Common myeloid progenitor, CD34-positive (primary cell): Measurements from ENCODE around the gene PRH1.

Experiments used
- CTCF ChIA-PET: fragments of 350-600 bp; sonication (Branson Sonifier 250); formaldehyde crosslinking; loops from one replicate; lab custom pipeline; 2021; ENCODE audit warnings: antibody characterized with exemption; lab: Charles Lee
- POLR2A ChIA-PET: fragments of 350-600 bp; sonication (Branson Sonifier 250); formaldehyde crosslinking; loops from one replicate; lab custom pipeline; 2021; ENCODE audit warnings: antibody characterized with exemption; lab: Charles Lee
- DNase-seq, 3 donors: peaks; one replicate each; pipeline versions ENCODE4 v3.0.0 to v3.0.0-alpha.2; 2013
- H3K27ac ChIP-seq, 2 experiments: 1 replicate in 1 of 2; 2 replicates in 1 of 2; pipeline ENCODE4 v1.7.0; 2013; ENCODE audit warnings: inconsistent platforms in 2 of 2, low read length in 2 of 2, mild to moderate bottlenecking in 2 of 2, low read depth in 1 of 2, moderate library complexity in 1 of 2; ENCODE audit not compliant: severe bottlenecking in 2 of 2, insufficient read depth in 1 of 2, poor library complexity in 1 of 2
- H3K27me3 ChIP-seq, 5 experiments: replicated peaks in 2 of 5; 1 replicate in 3 of 5; 2 replicates in 2 of 5; pipeline versions ENCODE4 v1.6.1 to v1.7.0; 2013; ENCODE audit warnings: low read length in 4 of 5, mild to moderate bottlenecking in 2 of 5, moderate library complexity in 2 of 5, inconsistent platforms in 1 of 5; ENCODE audit not compliant: insufficient read depth in 5 of 5, control insufficient read depth in 4 of 5
- H3K36me3 ChIP-seq, 4 experiments: 1 replicate in 2 of 4; 2 replicates in 2 of 4; pipeline versions ENCODE4 v1.6.1 to v1.7.0; 2013; ENCODE audit warnings: low read length in 3 of 4, control low read depth in 1 of 4, mild to moderate bottlenecking in 1 of 4; ENCODE audit not compliant: control insufficient read depth in 4 of 4, insufficient read depth in 4 of 4
- H3K4me1 ChIP-seq, 4 experiments: 1 replicate in 3 of 4; 2 replicates in 1 of 4; pipeline versions ENCODE4 v1.6.1 to v1.7.1; 2013; ENCODE audit warnings: low read length in 3 of 4, mild to moderate bottlenecking in 3 of 4, control low read depth in 1 of 4, inconsistent platforms in 1 of 4, moderate library complexity in 1 of 4; ENCODE audit not compliant: control insufficient read depth in 4 of 4, insufficient read depth in 4 of 4; ENCODE audit errors: control extremely low read depth in 1 of 4
- H3K4me3 ChIP-seq, 7 experiments: 1 replicate in 4 of 7; 2 replicates in 3 of 7; pipeline versions ENCODE4 v1.5.1 to v1.7.0; 2013; ENCODE audit warnings: mild to moderate bottlenecking in 7 of 7, low read length in 6 of 7, moderate library complexity in 6 of 7, inconsistent platforms in 2 of 7, low read depth in 2 of 7, control low read depth in 1 of 7; ENCODE audit not compliant: insufficient read depth in 4 of 7, control insufficient read depth in 1 of 7; ENCODE audit errors: extremely low read depth in 1 of 7
- H3K9me3 ChIP-seq, 5 experiments: 1 replicate in 4 of 5; 2 replicates in 1 of 5; pipeline versions ENCODE4 v1.6.1 to v1.7.1; 2013; ENCODE audit warnings: low read length in 4 of 5, mild to moderate bottlenecking in 2 of 5, inconsistent platforms in 1 of 5, low read depth in 1 of 5, moderate library complexity in 1 of 5; ENCODE audit not compliant: control insufficient read depth in 4 of 5, insufficient read depth in 2 of 5; ENCODE audit errors: control extremely low read depth in 1 of 5
- WGBS: methylation state at CpG from one replicate; pipeline ENCODE4 v1.1.5; 2013; ENCODE audit not compliant: insufficient coverage; 5-methylcytosine and 5-hydroxymethylcytosine counted together

The PRH1 gene

GRCh38 chr12:10847744-10848143 lies 36.3 kb downstream of the PRH1 start:
- Histone ChIP-seq H3K27me3 (no peaks in the 10 kb centered on the region), H3K27ac (no peak overlapping the region), H3K4me3 (no peak overlapping the region), H3K9me3 (peaks cover 0 to 3% (median 0%) of the 10 kb centered on the region in 5 experiments), H3K4me1 (peaks cover 0 to 10% (median 0%) of the 10 kb centered on the region in 4 experiments), H3K36me3 (peaks cover 0 to 9% (median 2%) of the 10 kb centered on the region in 4 experiments)
- 50% methylated on average over 2 of the region's 2 CpGs for WGBS
- ChIA-PET POLR2A (interaction anchor here (0.6 kb wide), 1 partner anchor 58 kb away, joined by 3 read pairs; no protein-coding TSS in a partner anchor), CTCF (no interaction called here)
- DNase-seq = no peak

DNA sequence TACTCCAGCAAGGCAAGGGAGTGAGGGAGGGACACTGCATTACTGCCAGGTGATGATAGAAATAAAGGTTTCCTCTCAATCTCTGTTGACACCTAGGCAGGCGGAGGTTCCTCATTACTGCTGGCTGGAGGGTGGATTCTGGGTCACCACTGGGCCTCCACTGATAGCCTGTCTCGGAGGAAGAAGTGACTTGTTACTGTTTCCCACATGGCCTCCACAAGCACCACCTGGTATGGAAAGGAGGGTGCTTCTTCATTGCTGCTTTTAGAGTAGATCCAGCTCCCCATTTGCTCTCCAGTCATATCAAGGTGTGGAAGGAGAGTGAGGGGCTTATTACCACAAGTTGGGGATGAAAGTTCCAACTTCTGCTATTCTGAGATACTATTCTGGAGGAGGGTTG lies 41.2 kb downstream of the PRH1 start:
- Histone ChIP-seq H3K9me3 (peaks cover 0 to 4% (median 0%) of the 10 kb centered on the region in 5 experiments), H3K36me3 (peaks cover 0 to 15% (median 2%) of the 10 kb centered on the region in 4 experiments), H3K4me3 (no peak overlapping the region), H3K4me1 (no peaks in the 10 kb centered on the region), H3K27ac (no peak overlapping the region), H3K27me3 (no peaks in the 10 kb centered on the region)
- WGBS = 100% methylated on average over 1 of the region's 2 CpGs
- DNase-seq = no peak
- CTCF ChIA-PET = no interaction called here
- POLR2A ChIA-PET = interaction anchor here (0.6 kb wide), 1 partner anchor 557 kb away, joined by 3 read pairs; no protein-coding TSS in a partner anchor

GRCh38 chr12:10838461-10838860 lies 45.6 kb downstream of the PRH1 start:
- peaks cover 0 to 11% (median 0%) of the 10 kb centered on the region in 4 experiments for H3K36me3 ChIP-seq
- H3K9me3 ChIP-seq = peaks cover 0 to 11% (median 4%) of the 10 kb centered on the region in 5 experiments
- POLR2A ChIA-PET = interaction anchor here (0.6 kb wide), 1 partner anchor 132 kb away, joined by 3 read pairs; no protein-coding TSS in a partner anchor
- H3K27ac ChIP-seq = no peak overlapping the region
- DNase-seq = no peak
- CTCF ChIA-PET = no interaction called here
- no CpG with 5 or more reads among the region's 3 CpGs for WGBS
- no peak overlapping the region for H3K4me3 ChIP-seq
- H3K4me1 ChIP-seq = no peaks in the 10 kb centered on the region
- H3K27me3 ChIP-seq = no peaks in the 10 kb centered on the region
